KMS-11 (cell line): ENCODE measurements around the gene RGS10.

ENCODE experiments used
- H2AFZ ChIP-seq: fragments of 200-600 bp; sonication (generic); 2 replicates; pipeline ENCODE4 v1.6.1; 2016; ENCODE audit warnings: antibody characterized with exemption, mixed run types, low read depth
- H3K27ac ChIP-seq: fragments of 200-600 bp; sonication (generic); 2 replicates; pipeline ENCODE4 v1.6.1; 2016; ENCODE audit warnings: mild to moderate bottlenecking, mixed run types
- H3K27me3 ChIP-seq: fragments of 200-600 bp; sonication (generic); 2 replicates; pipeline ENCODE4 v1.6.1; 2017; ENCODE audit warnings: mild to moderate bottlenecking, low read depth, mixed run types, moderate library complexity; ENCODE audit not compliant: insufficient read depth
- H3K36me3 ChIP-seq: fragments of 200-600 bp; sonication (generic); 2 replicates; pipeline ENCODE4 v1.6.1; 2017; ENCODE audit warnings: mild to moderate bottlenecking, mixed run types; ENCODE audit not compliant: insufficient read depth
- H3K4me1 ChIP-seq: fragments of 200-600 bp; sonication (generic); 2 replicates; pipeline ENCODE4 v1.6.1; 2016; ENCODE audit warnings: mild to moderate bottlenecking, low read depth, mixed run types; ENCODE audit not compliant: poor library complexity, severe bottlenecking
- H3K4me2 ChIP-seq: fragments of 200-600 bp; sonication (generic); 2 replicates; pipeline ENCODE4 v1.7.0; 2016; ENCODE audit warnings: mild to moderate bottlenecking, mixed run types
- H3K4me3 ChIP-seq: fragments of 200-600 bp; sonication (generic); IDR thresholded peaks from 2 replicates; pipeline ENCODE4 v1.6.1; 2017; ENCODE audit warnings: low read depth, low read length, mixed read lengths; ENCODE audit not compliant: insufficient read depth
- H3K79me2 ChIP-seq: fragments of 200-600 bp; sonication (generic); 2 replicates; pipeline ENCODE4 v1.6.1; 2016; ENCODE audit warnings: low read depth, mixed run types; ENCODE audit not compliant: insufficient read depth
- H3K9ac ChIP-seq: fragments of 200-600 bp; sonication (generic); 2 replicates; pipeline ENCODE4 v1.6.1; 2016; ENCODE audit warnings: mild to moderate bottlenecking, mixed run types
- H4K20me1 ChIP-seq: fragments of 200-600 bp; sonication (generic); 2 replicates; pipeline ENCODE4 v1.6.1; 2016; ENCODE audit warnings: mild to moderate bottlenecking, mixed run types; ENCODE audit not compliant: insufficient read depth
- CTCF ChIP-seq: fragments of 200-600 bp; sonication (generic); conservative IDR thresholded peaks from 2 replicates; pipeline ENCODE4 v1.6.1; 2017; ENCODE audit warnings: low read depth, mild to moderate bottlenecking, antibody characterized with exemption, low read length, moderate library complexity, mixed read lengths

RGS10 gene

GRCh38 chr10:119488675-119489074, 53.8 kb downstream of the RGS10 start:
- no peak overlapping the region for H3K4me3 ChIP-seq
- no peaks in the 10 kb centered on the region for H4K20me1 ChIP-seq
- peaks cover 9% of the 10 kb centered on the region for H3K4me1 ChIP-seq
- no peaks in the 10 kb centered on the region for H3K36me3 ChIP-seq
- peak overlapping the region; percentile 74; the same call in 1 of the 2 replicates for H2AFZ ChIP-seq
- no peak overlapping the region for H3K9ac ChIP-seq
- H3K4me2 ChIP-seq = no peak overlapping the region; the same call in 1 of the 2 replicates
- no peaks in the 10 kb centered on the region for H3K79me2 ChIP-seq
- no peak overlapping the region for H3K27ac ChIP-seq
- no peak for TF ChIP-seq CTCF
- no peaks in the 10 kb centered on the region for H3K27me3 ChIP-seq

- H3K4me1 ChIP-seq = peaks cover 11% of the 10 kb centered on the region
- no peaks in the 10 kb centered on the region for H3K36me3 ChIP-seq
- no peak for TF ChIP-seq CTCF
- no peak overlapping the region for H3K4me3 ChIP-seq
- no peaks in the 10 kb centered on the region for H3K79me2 ChIP-seq
- no peak overlapping the region for H3K27ac ChIP-seq
- H3K4me2 ChIP-seq = no peak overlapping the region
- H3K27me3 ChIP-seq = no peaks in the 10 kb centered on the region
- no peak overlapping the region for H3K9ac ChIP-seq
- H2AFZ ChIP-seq = no peak overlapping the region
- no peaks in the 10 kb centered on the region for H4K20me1 ChIP-seq
These were observed 58.7 kb downstream of the RGS10 start for GRCh38 chr10:119483839-119484238.

- TF ChIP-seq CTCF = no peak
- Histone ChIP-seq H3K4me2 (no peak overlapping the region), H4K20me1 (no peaks in the 10 kb centered on the region), H3K9ac (no peak overlapping the region), H3K4me3 (no peak overlapping the region), H3K4me1 (peaks cover 19% of the 10 kb centered on the region), H3K79me2 (no peaks in the 10 kb centered on the region), H3K27ac (no peak overlapping the region), H3K27me3 (no peaks in the 10 kb centered on the region), H2AFZ (no peak overlapping the region), H3K36me3 (no peaks in the 10 kb centered on the region)
These were observed 59.5 kb downstream of the RGS10 start for GRCh38 chr10:119483001-119483400.

GRCh38 chr10:119481781-119482426, 60.6 kb downstream of the RGS10 start:
- Histone ChIP-seq H2AFZ (no peak overlapping the region), H4K20me1 (no peaks in the 10 kb centered on the region), H3K27me3 (no peaks in the 10 kb centered on the region), H3K79me2 (no peaks in the 10 kb centered on the region), H3K4me1 (peaks cover 25% of the 10 kb centered on the region), H3K4me2 (no peak overlapping the region), H3K36me3 (no peaks in the 10 kb centered on the region), H3K9ac (no peak overlapping the region), H3K4me3 (no peak overlapping the region), H3K27ac (no peak overlapping the region)
- TF ChIP-seq CTCF = no peak
